Ishikawa (cell line): ENCODE measurements around the gene PLCB4.

Experiments used
- CEBPB ChIP-seq: IDR thresholded peaks from 2 replicates; pipeline ENCODE4 v1.6.1; 2012
- CREB1 ChIP-seq: IDR thresholded peaks from 2 replicates; pipeline ENCODE4 v1.6.1; 2012; ENCODE audit warnings: low read depth
- EGR1 ChIP-seq: IDR thresholded peaks from 2 replicates; pipeline ENCODE4 v1.6.1; 2012
- EP300 ChIP-seq: IDR thresholded peaks from 2 replicates; pipeline ENCODE4 v1.6.1; 2012; ENCODE audit warnings: borderline replicate concordance
- FOXM1 ChIP-seq: IDR thresholded peaks from 2 replicates; pipeline ENCODE4 v1.6.1; 2012; ENCODE audit warnings: low read depth, borderline replicate concordance
- MAX ChIP-seq: IDR thresholded peaks from 2 replicates; pipeline ENCODE4 v1.6.1; 2012
- NFIC ChIP-seq: IDR thresholded peaks from 2 replicates; pipeline ENCODE4 v1.6.1; 2012
- RAD21 ChIP-seq: IDR thresholded peaks from 2 replicates; pipeline ENCODE4 v1.6.1; 2012; ENCODE audit warnings: low read depth
- REST ChIP-seq: IDR thresholded peaks from 2 replicates; pipeline ENCODE4 v1.6.1; 2012; ENCODE audit warnings: low read depth, mild to moderate bottlenecking
- TAF1 ChIP-seq: IDR thresholded peaks from 2 replicates; pipeline ENCODE4 v1.6.1; 2012; ENCODE audit warnings: low read depth, mild to moderate bottlenecking
- TCF12 ChIP-seq: IDR thresholded peaks from 2 replicates; pipeline ENCODE4 v1.6.1; 2012; ENCODE audit warnings: low read depth
- TEAD4 ChIP-seq: IDR thresholded peaks from 2 replicates; pipeline ENCODE4 v1.6.1; 2012
- USF1 ChIP-seq: IDR thresholded peaks from 2 replicates; pipeline ENCODE4 v1.6.1; 2012
- YY1 ChIP-seq: IDR thresholded peaks from 2 replicates; pipeline ENCODE4 v1.6.1; 2012; ENCODE audit warnings: low read depth
- ZBTB7A ChIP-seq: IDR thresholded peaks from 2 replicates; pipeline ENCODE4 v1.6.1; 2012; ENCODE audit warnings: low read depth

The PLCB4 gene

GRCh38 chr20:9485614-9486340 is 416.9 kb downstream of the PLCB4 start:
- no peak for TF ChIP-seq YY1
- no peak for TF ChIP-seq TAF1
- no peak for TF ChIP-seq TCF12
- TF ChIP-seq MAX: no peak
- no peak for TF ChIP-seq FOXM1
- no peak for TF ChIP-seq REST
- no peak for TF ChIP-seq NFIC
- no peak for TF ChIP-seq ZBTB7A
- no peak for TF ChIP-seq CEBPB

GRCh38 chr20:9487231-9487630 is 418.3 kb downstream of the PLCB4 start:
- TF ChIP-seq YY1: no peak
- no peak for TF ChIP-seq NFIC
- TF ChIP-seq EGR1: no peak
- TF ChIP-seq ZBTB7A: no peak
- no peak for TF ChIP-seq USF1
- TF ChIP-seq CREB1: no peak
- TF ChIP-seq TCF12: no peak
- TF ChIP-seq TEAD4: no peak
- no peak for TF ChIP-seq FOXM1
- TF ChIP-seq MAX: no peak
- TF ChIP-seq RAD21: no peak
- TF ChIP-seq REST: no peak
- no peak for TF ChIP-seq EP300
- TF ChIP-seq TAF1: no peak
- TF ChIP-seq CEBPB: no peak

- no peak for TF ChIP-seq REST
- no peak for TF ChIP-seq NFIC
- TF ChIP-seq FOXM1: no peak
- no peak for TF ChIP-seq EP300
- no peak for TF ChIP-seq CEBPB
- no peak for TF ChIP-seq RAD21
- no peak for TF ChIP-seq TEAD4
- TF ChIP-seq CREB1: no peak
- TF ChIP-seq USF1: no peak
- TF ChIP-seq TAF1: no peak
- no peak for TF ChIP-seq ZBTB7A
- no peak for TF ChIP-seq YY1
- TF ChIP-seq TCF12: no peak
- no peak for TF ChIP-seq MAX
- TF ChIP-seq EGR1: no peak
These were observed 419.2 kb downstream of the PLCB4 start for GRCh38 chr20:9488063-9488462.

- no peak for TF ChIP-seq TEAD4
- no peak for TF ChIP-seq TAF1
- TF ChIP-seq REST: no peak
- no peak for TF ChIP-seq YY1
- no peak for TF ChIP-seq EP300
- TF ChIP-seq USF1: no peak
- no peak for TF ChIP-seq CREB1
- TF ChIP-seq RAD21: no peak
- TF ChIP-seq TCF12: no peak
- no peak for TF ChIP-seq ZBTB7A
- no peak for TF ChIP-seq EGR1
- TF ChIP-seq CEBPB: no peak
- no peak for TF ChIP-seq MAX
These were observed 421.3 kb downstream of the PLCB4 start for GRCh38 chr20:9490161-9490560.
